Measurements from ENCODE around the gene PBRM1. TPM values are rescaled to one million over a fixed set of nuclear protein-coding genes. Genes with fewer than 3 reads are reported as not detected.

Gene PBRM1
- total and polyA plus RNA-seq, 2 of the 8 experiments (the other 6 are each of a cell fraction or from before 2014, with no cell fraction given), result 19.3 to 65.8 TPM

DNA sequence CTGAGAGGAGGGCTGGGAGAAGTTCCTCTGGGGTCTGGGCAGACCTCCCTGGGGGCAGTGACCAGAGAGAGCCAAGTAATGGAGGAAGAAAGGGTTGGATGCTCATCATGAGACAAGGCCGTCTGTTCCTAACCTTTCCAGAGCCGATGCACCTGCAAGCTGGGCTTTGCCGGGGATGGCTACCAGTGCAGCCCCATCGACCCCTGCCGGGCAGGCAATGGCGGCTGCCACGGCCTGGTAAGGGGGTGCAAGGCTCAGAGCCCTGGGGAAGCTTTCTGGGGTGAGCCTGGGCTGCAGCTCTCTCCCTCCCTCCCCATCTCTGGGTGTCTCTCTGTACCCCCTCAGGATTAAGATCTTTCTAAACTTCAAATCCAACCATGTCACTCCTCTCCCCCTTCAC is 174.2 kb downstream of the PBRM1 start (continued):
- TF ChIP-seq NANOG (IDR thresholded peaks at IDR 0.05; ENCODE audit: insufficient read depth, low read depth, low read length, poor library complexity, severe bottlenecking), result no peak
- TF ChIP-seq EZH2 (IDR thresholded peaks at IDR 0.05; ENCODE audit: low read depth, low read length, severe bottlenecking), result no peak
- TF ChIP-seq BCL11A (IDR thresholded peaks at IDR 0.05; ENCODE audit: low read depth in 2 of 2, low read length in 2 of 2), result no peak
- TF ChIP-seq KDM4A (IDR thresholded peaks at IDR 0.05; ENCODE audit: low read depth, low read length, severe bottlenecking), result no peak
- no peak for TF ChIP-seq KDM5A (IDR thresholded peaks at IDR 0.05; ENCODE audit: low read length)
- TF ChIP-seq RAD21 (IDR thresholded peaks at IDR 0.05 in 1 of 2, conservative IDR thresholded peaks at IDR 0.05 in 1 of 2; ENCODE audit: low read depth in 2 of 2, low read length in 2 of 2), result no peak
- no peak for TF ChIP-seq SP2 (IDR thresholded peaks at IDR 0.05; ENCODE audit: low read length)
- TF ChIP-seq POLR2AphosphoS5 (IDR thresholded peaks at IDR 0.05; ENCODE audit: low read depth, low read length), result no peak

All from H1 (cell line).